ENCODE results near the gene MLC1.

The MLC1 gene

DNA sequence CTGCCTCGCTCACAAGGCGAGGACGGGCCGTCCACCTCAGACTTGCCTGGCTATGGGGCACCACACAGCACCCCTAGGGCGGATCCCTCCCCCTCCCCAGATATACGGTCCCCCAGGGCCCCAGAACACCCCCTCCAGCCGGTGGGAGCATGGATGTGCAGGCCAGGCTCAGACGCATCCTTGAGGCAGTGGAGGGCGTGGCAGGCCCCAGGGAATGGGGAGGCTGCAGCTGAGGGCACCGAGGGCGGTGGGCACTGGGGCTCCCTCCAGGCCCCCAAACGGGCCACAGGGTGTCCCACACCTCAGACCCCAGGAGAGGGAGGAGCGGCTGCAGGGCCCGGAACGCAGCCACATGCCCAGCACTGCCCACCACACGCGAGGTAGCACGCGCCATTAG lies 39.2 kb downstream of the MLC1 start:
- POLR2A ChIA-PET, result no interaction called here
- CTCF ChIA-PET, result no interaction called here
- H3K4me3 ChIP-seq (ENCODE audit: low read depth, low read length), result no peak overlapping the region

DNA sequence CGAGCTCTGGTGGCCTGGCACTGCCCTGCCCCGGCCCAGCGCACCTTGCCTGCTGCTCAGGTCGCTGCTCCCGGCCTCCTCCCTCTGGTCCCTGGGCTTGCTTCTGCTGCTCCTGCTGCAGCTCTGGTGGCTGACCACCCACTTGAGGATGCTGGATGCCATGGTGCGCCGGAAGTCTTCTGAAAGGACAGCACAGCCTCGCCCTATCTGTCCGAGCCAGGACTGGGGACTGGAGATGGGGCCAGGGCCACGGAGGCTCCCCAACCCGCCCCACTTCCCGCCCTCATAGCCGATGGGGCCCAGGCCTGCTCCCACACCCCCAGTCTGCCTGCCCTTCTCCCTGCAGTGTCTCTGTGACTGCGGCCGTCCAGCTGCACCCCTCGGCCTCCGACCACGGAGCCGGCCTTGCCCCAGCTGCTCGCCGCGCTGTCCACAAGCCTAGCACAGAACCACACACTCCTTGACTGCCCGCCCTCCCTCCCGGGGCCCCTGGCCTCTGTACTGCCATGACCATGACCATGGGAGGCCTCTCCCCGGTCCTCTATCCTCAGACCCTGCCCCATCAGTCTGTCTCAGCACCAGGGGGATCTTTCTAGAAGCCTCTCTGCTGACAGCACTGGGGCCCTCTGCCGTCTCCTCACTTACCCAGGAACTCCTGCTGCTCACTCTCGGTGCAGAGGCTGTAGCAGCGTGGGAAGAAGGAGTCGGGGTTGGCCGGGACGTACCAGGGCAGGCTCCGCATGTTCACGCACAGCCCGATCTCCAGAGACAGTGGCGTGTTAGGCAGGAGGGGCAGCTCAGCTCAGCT lies 39.8 kb downstream of the MLC1 start:
- CTCF ChIA-PET, result no interaction called here

More for the DNA sequence above, 39.2 kb downstream of the MLC1 start:
- TF ChIP-seq, protein P1, sequence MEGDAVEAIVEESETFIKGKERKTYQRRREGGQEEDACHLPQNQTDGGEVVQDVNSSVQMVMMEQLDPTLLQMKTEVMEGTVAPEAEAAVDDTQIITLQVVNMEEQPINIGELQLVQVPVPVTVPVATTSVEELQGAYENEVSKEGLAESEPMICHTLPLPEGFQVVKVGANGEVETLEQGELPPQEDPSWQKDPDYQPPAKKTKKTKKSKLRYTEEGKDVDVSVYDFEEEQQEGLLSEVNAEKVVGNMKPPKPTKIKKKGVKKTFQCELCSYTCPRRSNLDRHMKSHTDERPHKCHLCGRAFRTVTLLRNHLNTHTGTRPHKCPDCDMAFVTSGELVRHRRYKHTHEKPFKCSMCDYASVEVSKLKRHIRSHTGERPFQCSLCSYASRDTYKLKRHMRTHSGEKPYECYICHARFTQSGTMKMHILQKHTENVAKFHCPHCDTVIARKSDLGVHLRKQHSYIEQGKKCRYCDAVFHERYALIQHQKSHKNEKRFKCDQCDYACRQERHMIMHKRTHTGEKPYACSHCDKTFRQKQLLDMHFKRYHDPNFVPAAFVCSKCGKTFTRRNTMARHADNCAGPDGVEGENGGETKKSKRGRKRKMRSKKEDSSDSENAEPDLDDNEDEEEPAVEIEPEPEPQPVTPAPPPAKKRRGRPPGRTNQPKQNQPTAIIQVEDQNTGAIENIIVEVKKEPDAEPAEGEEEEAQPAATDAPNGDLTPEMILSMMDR (IDR thresholded peaks at IDR 0.05; ENCODE audit: insufficient read depth, low read length, missing control alignments), result no peak
- no peak for DNase-seq (ENCODE audit: low read depth, low spot score)

DNA sequence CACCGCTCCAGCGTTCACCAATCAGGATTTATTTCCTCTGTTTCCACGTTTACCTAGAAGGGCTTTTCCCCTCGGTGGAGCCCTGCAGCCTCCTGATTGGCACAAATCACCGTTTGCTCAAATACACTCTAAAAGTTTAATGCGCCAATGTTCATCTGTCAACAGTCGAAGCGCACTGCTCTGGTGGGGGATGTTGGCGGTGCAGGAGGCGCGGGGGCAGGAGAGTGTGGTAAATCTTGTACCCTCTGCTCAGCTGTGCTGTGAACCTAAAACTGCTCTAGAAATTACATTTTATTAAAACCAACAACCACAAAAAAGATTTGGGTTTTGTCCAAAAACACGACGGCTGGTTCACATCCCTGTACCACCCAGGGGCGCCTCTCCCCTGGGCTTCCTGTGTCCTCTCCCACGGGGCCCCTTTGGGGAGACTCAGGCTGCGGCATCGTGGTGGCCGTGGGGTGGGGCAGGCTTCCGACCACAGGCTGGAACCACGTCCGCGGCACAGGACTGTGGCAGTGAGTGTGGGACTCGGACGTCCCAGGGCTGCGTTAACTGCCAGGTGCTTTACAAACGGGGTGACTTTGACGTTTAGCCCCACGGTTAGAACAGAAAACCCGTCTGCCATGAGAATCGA lies 40.6 kb downstream of the MLC1 start:
- CTCF ChIA-PET, result no interaction called here
- TF ChIP-seq, protein P1 (IDR thresholded peaks at IDR 0.05; ENCODE audit: insufficient read depth, low read length, missing control alignments), result no peak
- POLR2A ChIA-PET, result no interaction called here
- DNase-seq (ENCODE audit: low read depth, low spot score), result no peak
- H3K4me3 ChIP-seq (ENCODE audit: low read depth, low read length), result no peak overlapping the region

More for the DNA sequence above, 39.8 kb downstream of the MLC1 start:
- no peak overlapping the region for H3K4me3 ChIP-seq (ENCODE audit: low read depth, low read length)
- DNase-seq (ENCODE audit: low read depth, low spot score), result no peak
- POLR2A ChIA-PET, result no interaction called here
- TF ChIP-seq, protein P1 (IDR thresholded peaks at IDR 0.05; ENCODE audit: insufficient read depth, low read length, missing control alignments), result no peak

- TF ChIP-seq, protein P1 (IDR thresholded peaks at IDR 0.05; ENCODE audit: insufficient read depth, low read length, missing control alignments), result no peak
- POLR2A ChIA-PET, result no interaction called here
- no peak overlapping the region for H3K4me3 ChIP-seq (ENCODE audit: low read depth, low read length)
- CTCF ChIA-PET, result interaction anchor here (1.5 to 2.3 kb wide), 2 partner anchors 11 to 111 kb away, joined by 4 to 7 read pairs; no protein-coding TSS in a partner anchor
- DNase-seq (ENCODE audit: low read depth, low spot score), result no peak
Observed at GRCh38 chr22:50041361-50042065, 43.7 kb downstream of the MLC1 start.

DNA sequence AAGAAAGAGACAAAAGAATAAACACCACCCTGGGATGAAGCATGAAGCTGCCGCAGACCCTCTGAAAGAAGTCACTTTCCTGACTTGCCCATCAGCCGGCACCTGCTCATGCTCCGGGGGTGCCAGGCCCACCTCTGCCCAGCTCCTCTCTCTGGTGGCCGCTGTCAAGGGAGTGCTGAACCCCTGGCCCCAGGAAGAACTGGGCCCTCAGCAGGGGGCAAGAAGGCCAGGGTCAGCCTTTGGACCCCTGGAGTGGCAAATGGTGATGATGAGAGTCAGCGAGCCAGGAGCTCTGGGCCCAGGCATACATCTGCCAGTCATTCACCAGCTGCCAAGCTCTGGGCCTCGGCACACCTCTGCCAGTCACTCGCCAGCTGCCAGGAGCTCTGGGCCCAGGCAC lies 44.5 kb downstream of the MLC1 start:
- ChIA-PET CTCF (interaction anchor here (1.5 to 2.3 kb wide), 2 partner anchors 10 to 110 kb away, joined by 4 to 7 read pairs; no protein-coding TSS in a partner anchor), POLR2A (no interaction called here)
- TF ChIP-seq, protein P1 (IDR thresholded peaks at IDR 0.05; ENCODE audit: insufficient read depth, low read length, missing control alignments), result no peak
- DNase-seq (ENCODE audit: low read depth, low spot score), result no peak
- no peak overlapping the region for H3K4me3 ChIP-seq (ENCODE audit: low read depth, low read length)
